Endothelial cell of umbilical vein (primary cell): ENCODE data around the gene PRUNE1. TPM values are rescaled to one million over a fixed set of nuclear protein-coding genes. Genes with fewer than 3 reads are reported as not detected.

Experiments used
- BruUV-seq: library from RNA; stranded (reverse); fragments of 400-500 nt; replicated peaks from 2 replicates; lab custom pipeline; 2021; lab: Mats Ljungman, UMichigan
- CTCF ChIA-PET: fragments of 300-600, 350-600 bp; sonication (Branson Sonifier 250); formaldehyde crosslinking; loops from one replicate; lab custom pipeline; 2021; ENCODE audit warnings: antibody characterized with exemption, inconsistent platforms; lab: Charles Lee
- POLR2A ChIA-PET: fragments of 300-600, 350-600 bp; sonication (Branson Sonifier 250); formaldehyde crosslinking; loops from one replicate; lab custom pipeline; 2021; ENCODE audit warnings: antibody characterized with exemption, inconsistent platforms; lab: Charles Lee
- DNase-seq: peaks from one replicate; pipeline ENCODE4 v3.0.0-alpha.2; 2011; ENCODE audit warnings: low read depth, low spot score
- FAIRE-seq: peaks from 2 replicates; lab custom pipeline; 2011; peaks lifted over from hg19 to GRCh38; lab: Jason Lieb, UNC
- H2AFZ ChIP-seq: 2 replicates; pipeline ENCODE4 v1.6.0; 2012; ENCODE audit warnings: low read depth, low read length, control low read depth, inconsistent platforms
- H3K27ac ChIP-seq: 2 replicates; pipeline ENCODE4 v1.5.1; 2011; ENCODE audit warnings: low read depth, mild to moderate bottlenecking, control low read depth, low read length, moderate library complexity; ENCODE audit not compliant: insufficient read depth
- H3K27me3 ChIP-seq, 2 experiments: 2 replicates each; pipeline versions ENCODE4 v1.6.0 to v1.6.1; 2011; ENCODE audit warnings: low read length in 2 of 2, mixed read lengths in 1 of 2; ENCODE audit not compliant: control insufficient read depth in 2 of 2, insufficient read depth in 2 of 2
- H3K36me3 ChIP-seq, 2 experiments: 2 replicates in 1 of 2; 3 replicates in 1 of 2; pipeline ENCODE4 v1.5.1; 2011; ENCODE audit warnings: low read length in 2 of 2, mild to moderate bottlenecking in 1 of 2, moderate library complexity in 1 of 2; ENCODE audit not compliant: control insufficient read depth in 2 of 2, insufficient read depth in 2 of 2; ENCODE audit errors: extremely low read depth in 1 of 2
- H3K4me1 ChIP-seq: 3 replicates; pipeline ENCODE4 v1.5.1; 2011; ENCODE audit warnings: mild to moderate bottlenecking, low read length; ENCODE audit not compliant: control insufficient read depth, insufficient read depth; ENCODE audit errors: extremely low read depth
- H3K4me2 ChIP-seq: 2 replicates; pipeline ENCODE4 v1.6.1; 2011; ENCODE audit warnings: low read length, control low read depth, mixed read lengths; ENCODE audit not compliant: insufficient read depth
- H3K4me3 ChIP-seq, 3 experiments: fragments of 200-600 bp in 1 of 3; sonication (generic), shearing (Covaris generic) in 1 of 3; replicated peaks in 1 of 3; 2 replicates each; pipeline ENCODE4 v1.5.1; 2011 to 2016; ENCODE audit warnings: control low read depth in 3 of 3, low read length in 3 of 3, mild to moderate bottlenecking in 2 of 3, inconsistent platforms in 1 of 3, low read depth in 1 of 3, moderate library complexity in 1 of 3; ENCODE audit not compliant: insufficient read depth in 1 of 3
- H3K79me2 ChIP-seq: 2 replicates; pipeline ENCODE4 v1.6.0; 2012; ENCODE audit warnings: low read length, inconsistent platforms; ENCODE audit not compliant: control insufficient read depth, insufficient read depth
- H3K9ac ChIP-seq: replicated peaks from 2 replicates; pipeline ENCODE3; 2011; ENCODE audit warnings: low read length, control low read depth; ENCODE audit not compliant: insufficient read depth; ENCODE audit errors: extremely low read depth
- H3K9me1 ChIP-seq: replicated peaks from 3 replicates; pipeline ENCODE4 v1.6.0; 2011; ENCODE audit warnings: mild to moderate bottlenecking, low read length; ENCODE audit not compliant: control insufficient read depth, insufficient read depth; ENCODE audit errors: extremely low read depth
- H3K9me3 ChIP-seq: replicated peaks from 2 replicates; pipeline ENCODE4 v1.5.1; 2012; ENCODE audit warnings: low read length, inconsistent platforms; ENCODE audit not compliant: control insufficient read depth, insufficient read depth
- H4K20me1 ChIP-seq: replicated peaks from 2 replicates; pipeline ENCODE3; 2011; ENCODE audit warnings: mild to moderate bottlenecking, low read length; ENCODE audit not compliant: control insufficient read depth, insufficient read depth; ENCODE audit errors: extremely low read depth
- CTCF ChIP-seq, 2 donors: IDR thresholded peaks; 1 replicate in 1 of 2; 2 replicates in 1 of 2; pipeline ENCODE4 v1.5.1; 2011; ENCODE audit warnings: low read length in 2 of 2, mild to moderate bottlenecking in 2 of 2, moderate library complexity in 2 of 2, control low read depth in 1 of 2, inconsistent platforms in 1 of 2, low read depth in 1 of 2; ENCODE audit not compliant: insufficient read depth in 1 of 2; ENCODE audit errors: extremely low read depth in 1 of 2
- EZH2 ChIP-seq: IDR thresholded peaks from 2 replicates; pipeline ENCODE4 v1.6.1; 2012; ENCODE audit warnings: borderline replicate concordance, low read depth, mild to moderate bottlenecking, moderate library complexity, low read length, inconsistent platforms; ENCODE audit not compliant: severe bottlenecking
- FOS ChIP-seq: IDR thresholded peaks from 2 replicates; pipeline ENCODE4 v1.6.1; 2011; ENCODE audit warnings: mild to moderate bottlenecking, low read length, moderate library complexity, borderline replicate concordance; ENCODE audit not compliant: insufficient read depth
- GATA2 ChIP-seq: IDR thresholded peaks from 2 replicates; pipeline ENCODE4 v1.7.0; 2011; ENCODE audit warnings: low read depth, mild to moderate bottlenecking, moderate library complexity, mixed read lengths, low read length; ENCODE audit not compliant: insufficient read length, insufficient read depth
- JUN ChIP-seq: IDR thresholded peaks from 2 replicates; pipeline ENCODE4 v1.6.1; 2011; ENCODE audit warnings: borderline replicate concordance, low read depth; ENCODE audit not compliant: insufficient read length, insufficient read depth
- MAX ChIP-seq: IDR thresholded peaks from 2 replicates; pipeline ENCODE4 v1.6.1; 2011; ENCODE audit not compliant: insufficient read depth, insufficient read length
- MYC ChIP-seq: IDR thresholded peaks from one replicate; pipeline ENCODE4 v1.6.1; 2011; ENCODE audit warnings: mild to moderate bottlenecking, low read depth, low read length
- POLR2A ChIP-seq: IDR thresholded peaks from 2 replicates; pipeline ENCODE4 v1.6.1; 2012; ENCODE audit warnings: low read depth, mild to moderate bottlenecking, control low read depth, low read length
- POLR2AphosphoS5 ChIP-seq: IDR thresholded peaks from 2 replicates; pipeline ENCODE4 v1.6.1; 2012; ENCODE audit warnings: low read depth, mild to moderate bottlenecking, control low read depth, low read length, moderate library complexity; ENCODE audit not compliant: insufficient read depth
- dilution Hi-C: fragments of 300-500 bp; cut with MboI; formaldehyde crosslinking; loops from one replicate; pipeline ENCODE4 v1.15.0; 2019; ENCODE audit warnings: low sequenced_read_pairs; ENCODE audit not compliant: extremely low pct_ligation_motif_present
- intact Hi-C: fragments of 100-400 bp; cut with micrococcal nuclease; formaldehyde crosslinking; loops from one replicate; pipeline ENCODE4 v1.10.0; 2022
- polyA plus RNA-seq, 4 experiments: library from polyadenylated mRNA; depleted of rRNA in 3 of 4; stranded (reverse) in 3 of 4; unstranded in 1 of 4; fragments of >200 nt; gene quantifications; 2 replicates each; pipeline versions ENCODE4 v1.2.1 to v1.2.3, GENCODE V29; 2011 to 2012; ENCODE audit warnings: missing spikeins in 1 of 4
- total RNA-seq: library from RNA; stranded (reverse); gene quantifications from 2 replicates; pipeline ENCODE4 v1.2.3, GENCODE V29; 2021

PRUNE1 gene
- total and polyA plus RNA-seq, 2 donors (not counting 3 experiments of a cell fraction or from before 2014, with no cell fraction given), result 8.6 to 17.5 TPM

GRCh38 chr1:151032164-151032563 is 23.9 kb downstream of the PRUNE1 start:
- H3K4me3 ChIP-seq, result no peak overlapping the region
- TF ChIP-seq POLR2A (no peak), MAX (no peak), JUN (no peak), POLR2AphosphoS5 (no peak), MYC (no peak), GATA2 (no peak), EZH2 (no peak)
- no peak overlapping the region for H2AFZ ChIP-seq
- no peak overlapping the region for H3K27ac ChIP-seq
- H3K4me2 ChIP-seq, result no peak overlapping the region
- no peaks in the 10 kb centered on the region for H3K27me3 ChIP-seq
- ChIA-PET POLR2A (no interaction called here), CTCF (interaction anchor here (0.9 to 1.5 kb wide), 3 partner anchors 9 to 17 kb away, joined by 3 to 4 read pairs (median 3); no protein-coding TSS in a partner anchor)
- H4K20me1 ChIP-seq, result no peaks in the 10 kb centered on the region
- no peaks in the 10 kb centered on the region for H3K4me1 ChIP-seq
- intact Hi-C loops (no loop called here), dilution Hi-C loops (no loop called here)
- no peaks in the 10 kb centered on the region for H3K79me2 ChIP-seq
- peaks cover 2 to 17% of the 10 kb centered on the region in 2 experiments for H3K36me3 ChIP-seq
- H3K9me3 ChIP-seq, result no peaks in the 10 kb centered on the region
- no peak for DNase-seq
- H3K9ac ChIP-seq, result no peak overlapping the region
- H3K9me1 ChIP-seq, result no peaks in the 10 kb centered on the region
- BruUV-seq, result no TSS peak
- peak; percentile 67 for FAIRE-seq

GRCh38 chr1:151035167-151035566 is 26.9 kb downstream of the PRUNE1 start:
- Histone ChIP-seq H3K36me3 (peaks cover 2 to 8% of the 10 kb centered on the region in 2 experiments), H3K4me2 (no peak overlapping the region), H3K4me3 (no peak overlapping the region), H3K27me3 (no peaks in the 10 kb centered on the region), H3K79me2 (no peaks in the 10 kb centered on the region), H2AFZ (no peak overlapping the region), H3K9me3 (no peaks in the 10 kb centered on the region), H3K27ac (no peak overlapping the region), H3K4me1 (no peaks in the 10 kb centered on the region), H3K9ac (no peak overlapping the region), H3K9me1 (no peaks in the 10 kb centered on the region), H4K20me1 (no peaks in the 10 kb centered on the region)
- ChIA-PET CTCF (interaction anchor here (2.5 kb wide), 1 partner anchor 11 kb away, joined by 10 read pairs; no protein-coding TSS in a partner anchor), POLR2A (no interaction called here)
- intact Hi-C loops, result no loop called here
- TF ChIP-seq EZH2, result no peak
- TF ChIP-seq POLR2A, result no peak
- no peak for TF ChIP-seq FOS
- TF ChIP-seq MYC, result no peak
- TF ChIP-seq CTCF (IDR thresholded peaks at IDR 0.05; ENCODE audit: extremely low read depth in 1 of 2, insufficient read depth in 1 of 2, low read depth in 1 of 2, low read length in 2 of 2), result no peak
- no peak for TF ChIP-seq JUN
- dilution Hi-C loops, result no loop called here
- no TSS peak for BruUV-seq
- DNase-seq (no peak), FAIRE-seq (no peak)
